HEK293 (cell line): ENCODE results near the gene HSPG2.
A peak's percentile ranks its signal among the peaks of the same experiment; 100 is the strongest.

Source experiments
- GLI4 ChIP-seq: fragments of 450-650 bp; formaldehyde crosslinking; IDR thresholded peaks from 2 replicates; pipeline ENCODE4 v1.5.1; 2016; ENCODE audit warnings: missing biosample characterization, missing genetic modification characterization
- GLIS2 ChIP-seq: fragments of 450-650 bp; formaldehyde crosslinking; IDR thresholded peaks from 2 replicates; pipeline ENCODE4 v1.5.1; 2016; ENCODE audit warnings: missing biosample characterization, missing genetic modification characterization
- KLF17 ChIP-seq: fragments of 450-650 bp; formaldehyde crosslinking; IDR thresholded peaks from 2 replicates; pipeline ENCODE4 v1.5.1; 2016; ENCODE audit warnings: missing biosample characterization, missing genetic modification characterization
- KLF7 ChIP-seq: fragments of 450-650 bp; formaldehyde crosslinking; IDR thresholded peaks from 2 replicates; pipeline ENCODE4 v1.5.1; 2016; ENCODE audit warnings: missing biosample characterization, missing genetic modification characterization, borderline replicate concordance
- REST ChIP-seq: fragments of 450-650 bp; formaldehyde crosslinking; IDR thresholded peaks from 2 replicates; pipeline ENCODE4 v1.5.1; 2016; ENCODE audit warnings: missing biosample characterization, missing genetic modification characterization
- SP7 ChIP-seq: fragments of 450-650 bp; formaldehyde crosslinking; IDR thresholded peaks from 2 replicates; pipeline ENCODE4 v1.5.1; 2016; ENCODE audit warnings: missing biosample characterization, missing genetic modification characterization
- ZBTB20 ChIP-seq: fragments of 450-650 bp; formaldehyde crosslinking; IDR thresholded peaks from 2 replicates; pipeline ENCODE4 v1.5.1; 2016; ENCODE audit warnings: missing biosample characterization, missing genetic modification characterization
- ZBTB21 ChIP-seq: fragments of 450-650 bp; formaldehyde crosslinking; IDR thresholded peaks from 2 replicates; pipeline ENCODE4 v1.5.1; 2017; ENCODE audit warnings: missing biosample characterization, missing genetic modification characterization
- ZBTB44 ChIP-seq: fragments of 450-650 bp; IDR thresholded peaks from 2 replicates; pipeline ENCODE4 v1.5.1; 2018; ENCODE audit warnings: missing biosample characterization, mild to moderate bottlenecking, missing genetic modification characterization
- ZNF155 ChIP-seq: fragments of 450-650 bp; formaldehyde crosslinking; IDR thresholded peaks from 2 replicates; pipeline ENCODE4 v1.5.1; 2016; ENCODE audit warnings: missing biosample characterization, missing genetic modification characterization
- ZNF202 ChIP-seq: fragments of 450-650 bp; formaldehyde crosslinking; IDR thresholded peaks from 2 replicates; pipeline ENCODE4 v1.5.1; 2016; ENCODE audit warnings: missing biosample characterization, missing genetic modification characterization, borderline replicate concordance
- ZNF248 ChIP-seq: fragments of 450-650 bp; formaldehyde crosslinking; IDR thresholded peaks from 2 replicates; pipeline ENCODE4 v1.5.1; 2017; ENCODE audit warnings: missing biosample characterization, missing genetic modification characterization
- ZNF274 ChIP-seq, 2 experiments: fragments of 200-500 bp in 1 of 2; fragments of 450-650 bp in 1 of 2; sonication (Bioruptor generic) in 1 of 2; formaldehyde crosslinking in 1 of 2; IDR thresholded peaks; 2 replicates each; pipeline versions ENCODE4 v1.5.1 to v1.6.1; 2014 to 2016; ENCODE audit warnings: borderline replicate concordance in 1 of 2, inconsistent platforms in 1 of 2, low read length in 1 of 2, missing biosample characterization in 1 of 2, missing genetic modification characterization in 1 of 2
- ZNF302 ChIP-seq: fragments of 450-650 bp; formaldehyde crosslinking; IDR thresholded peaks from 2 replicates; pipeline ENCODE4 v1.5.1; 2016; ENCODE audit warnings: missing biosample characterization, missing genetic modification characterization, low read depth
- ZNF341 ChIP-seq: fragments of 450-650 bp; formaldehyde crosslinking; IDR thresholded peaks from 2 replicates; pipeline ENCODE4; 2016; ENCODE audit warnings: low read depth, missing biosample characterization, missing genetic modification characterization
- ZNF510 ChIP-seq: fragments of 450-650 bp; formaldehyde crosslinking; IDR thresholded peaks from 2 replicates; pipeline ENCODE4 v1.5.1; 2018; ENCODE audit warnings: mild to moderate bottlenecking, missing genetic modification characterization, missing biosample characterization; ENCODE audit not compliant: insufficient replicate concordance
- ZNF548 ChIP-seq: fragments of 450-650 bp; formaldehyde crosslinking; IDR thresholded peaks from 2 replicates; pipeline ENCODE4 v1.5.1; 2016; ENCODE audit warnings: missing biosample characterization, missing genetic modification characterization
- ZNF580 ChIP-seq: fragments of 450-650 bp; formaldehyde crosslinking; IDR thresholded peaks from 2 replicates; pipeline ENCODE4 v1.5.1; 2016; ENCODE audit warnings: missing biosample characterization, missing genetic modification characterization
- ZNF600 ChIP-seq: fragments of 450-650 bp; formaldehyde crosslinking; IDR thresholded peaks from 2 replicates; pipeline ENCODE4 v1.5.1; 2016; ENCODE audit warnings: missing biosample characterization, missing genetic modification characterization
- ZNF623 ChIP-seq: fragments of 450-650 bp; formaldehyde crosslinking; IDR thresholded peaks from 2 replicates; pipeline ENCODE4 v1.5.1; 2016; ENCODE audit warnings: missing biosample characterization, missing genetic modification characterization
- ZNF677 ChIP-seq: fragments of 450-650 bp; IDR thresholded peaks from 2 replicates; pipeline ENCODE4 v1.5.0; 2018; ENCODE audit warnings: missing biosample characterization, mild to moderate bottlenecking, missing genetic modification characterization, moderate library complexity
- ZNF777 ChIP-seq: fragments of 450-650 bp; formaldehyde crosslinking; IDR thresholded peaks from 2 replicates; pipeline ENCODE4 v1.5.1; 2017; ENCODE audit warnings: missing biosample characterization, missing genetic modification characterization, borderline replicate concordance
- ZNF791 ChIP-seq: fragments of 450-650 bp; formaldehyde crosslinking; IDR thresholded peaks from 2 replicates; pipeline ENCODE4 v1.5.1; 2016; ENCODE audit warnings: missing biosample characterization, missing genetic modification characterization
- ZNF792 ChIP-seq: fragments of 450-650 bp; formaldehyde crosslinking; IDR thresholded peaks from 2 replicates; pipeline ENCODE4 v1.5.1; 2016; ENCODE audit warnings: missing biosample characterization, missing genetic modification characterization
- ZNF837 ChIP-seq: fragments of 450-650 bp; formaldehyde crosslinking; IDR thresholded peaks from 2 replicates; pipeline ENCODE4 v1.5.1; 2016; ENCODE audit warnings: missing biosample characterization, missing genetic modification characterization
- ZNF843 ChIP-seq: fragments of 450-650 bp; formaldehyde crosslinking; IDR thresholded peaks from 2 replicates; pipeline ENCODE4 v1.5.1; 2016; ENCODE audit warnings: missing biosample characterization, missing genetic modification characterization
- ZXDB ChIP-seq: fragments of 450-650 bp; formaldehyde crosslinking; IDR thresholded peaks from 2 replicates; pipeline ENCODE4 v1.5.1; 2016; ENCODE audit warnings: missing biosample characterization, missing genetic modification characterization
- TF ChIP-seq, protein P1 (sequence below): fragments of 450-650 bp; formaldehyde crosslinking; IDR thresholded peaks from 2 replicates; pipeline ENCODE4 v1.5.1; 2017; ENCODE audit warnings: missing biosample characterization, missing genetic modification characterization
- TF ChIP-seq, protein P2 (sequence below): fragments of 450-650 bp; formaldehyde crosslinking; IDR thresholded peaks from 2 replicates; pipeline ENCODE4 v1.5.1; 2016; ENCODE audit warnings: missing biosample characterization, missing genetic modification characterization

Gene HSPG2

DNA sequence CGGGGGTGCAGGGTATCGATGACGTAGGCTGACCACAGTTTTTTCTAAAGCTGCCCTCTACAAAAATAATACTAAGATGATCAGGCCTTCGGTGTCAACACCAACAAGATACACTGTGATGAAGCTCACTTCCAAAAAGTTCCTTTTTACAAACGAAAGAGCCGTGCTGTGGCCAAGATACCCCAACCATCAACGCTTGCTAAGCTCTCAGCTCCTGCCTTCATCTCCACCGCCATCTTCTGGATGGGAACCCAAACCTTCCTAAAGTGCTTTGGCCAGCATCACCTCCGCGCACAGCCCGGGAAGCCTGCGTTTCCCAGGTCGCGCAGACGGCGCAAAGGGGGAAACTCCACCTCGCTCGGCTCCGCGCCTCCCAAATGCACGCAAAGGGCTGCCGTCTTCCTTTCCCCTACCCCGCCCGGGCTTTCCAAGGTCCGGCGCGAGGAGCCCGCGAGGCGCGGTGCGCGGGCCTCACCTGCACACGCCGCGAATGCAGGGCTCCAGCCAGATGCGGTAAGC, 154.7 kb downstream of the HSPG2 start (continued):
- TF ChIP-seq SP7 (tag by site-specific recombination) (peak; percentile 64), ZNF248 (no peak), ZNF302 (tag by site-specific recombination) (no peak), ZNF155 (tag by site-specific recombination) (no peak), ZXDB (tag by site-specific recombination) (no peak), ZNF623 (tag by site-specific recombination) (no peak), ZNF791 (tag by site-specific recombination) (no peak), ZNF600 (tag by site-specific recombination) (peak; percentile 93), ZNF341 (tag by site-specific recombination) (no peak), ZNF274 (IDR thresholded peaks at IDR 0.05; ENCODE audit: low read length) (no peak), ZNF274 (tag by site-specific recombination; IDR thresholded peaks at IDR 0.05; ENCODE audit: borderline replicate concordance) (no peak), ZNF792 (tag by site-specific recombination) (peak; percentile 16; the same call in 1 of the 2 replicates), ZNF510 (tag by site-specific recombination) (no peak), ZNF777 (tag by site-specific recombination) (no peak), ZNF548 (no peak), ZNF677 (no peak), ZBTB20 (tag by site-specific recombination) (peak; percentile 92), ZNF202 (tag by site-specific recombination) (no peak), ZBTB21 (tag by site-specific recombination) (peak; percentile 55), REST (peak; percentile 13; the same call in 1 of the 2 replicates), GLIS2 (tag by site-specific recombination) (no peak), ZNF837 (tag by site-specific recombination) (no peak), ZNF580 (tag by site-specific recombination) (no peak), KLF7 (tag by site-specific recombination) (0 out of 2 replicates have a peak, but pooled peaks have one; percentile 10), ZNF843 (tag by site-specific recombination) (no peak), ZBTB44 (tag by site-specific recombination) (no peak), KLF17 (peak; percentile 84), GLI4 (tag by site-specific recombination) (no peak)
- TF ChIP-seq, protein P1, sequence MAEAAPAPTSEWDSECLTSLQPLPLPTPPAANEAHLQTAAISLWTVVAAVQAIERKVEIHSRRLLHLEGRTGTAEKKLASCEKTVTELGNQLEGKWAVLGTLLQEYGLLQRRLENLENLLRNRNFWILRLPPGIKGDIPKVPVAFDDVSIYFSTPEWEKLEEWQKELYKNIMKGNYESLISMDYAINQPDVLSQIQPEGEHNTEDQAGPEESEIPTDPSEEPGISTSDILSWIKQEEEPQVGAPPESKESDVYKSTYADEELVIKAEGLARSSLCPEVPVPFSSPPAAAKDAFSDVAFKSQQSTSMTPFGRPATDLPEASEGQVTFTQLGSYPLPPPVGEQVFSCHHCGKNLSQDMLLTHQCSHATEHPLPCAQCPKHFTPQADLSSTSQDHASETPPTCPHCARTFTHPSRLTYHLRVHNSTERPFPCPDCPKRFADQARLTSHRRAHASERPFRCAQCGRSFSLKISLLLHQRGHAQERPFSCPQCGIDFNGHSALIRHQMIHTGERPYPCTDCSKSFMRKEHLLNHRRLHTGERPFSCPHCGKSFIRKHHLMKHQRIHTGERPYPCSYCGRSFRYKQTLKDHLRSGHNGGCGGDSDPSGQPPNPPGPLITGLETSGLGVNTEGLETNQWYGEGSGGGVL = no peak
- TF ChIP-seq, protein P2, sequence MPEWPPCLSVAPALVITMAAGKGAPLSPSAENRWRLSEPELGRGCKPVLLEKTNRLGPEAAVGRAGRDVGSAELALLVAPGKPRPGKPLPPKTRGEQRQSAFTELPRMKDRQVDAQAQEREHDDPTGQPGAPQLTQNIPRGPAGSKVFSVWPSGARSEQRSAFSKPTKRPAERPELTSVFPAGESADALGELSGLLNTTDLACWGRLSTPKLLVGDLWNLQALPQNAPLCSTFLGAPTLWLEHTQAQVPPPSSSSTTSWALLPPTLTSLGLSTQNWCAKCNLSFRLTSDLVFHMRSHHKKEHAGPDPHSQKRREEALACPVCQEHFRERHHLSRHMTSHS = no peak
